ENCODE measurements around the gene DMAP1. TPM values are rescaled to one million over a fixed set of nuclear protein-coding genes. Genes with fewer than 3 reads are reported as not detected.
"Not testable (repeated sequence)": the region's sequence is repeated elsewhere in the genome, so short reads cannot be mapped to it uniquely, and the experiment has no call there.

Gene DMAP1
- total and polyA plus RNA-seq, 8 donors = 29.7 to 141 (median 66.6) TPM

DNA sequence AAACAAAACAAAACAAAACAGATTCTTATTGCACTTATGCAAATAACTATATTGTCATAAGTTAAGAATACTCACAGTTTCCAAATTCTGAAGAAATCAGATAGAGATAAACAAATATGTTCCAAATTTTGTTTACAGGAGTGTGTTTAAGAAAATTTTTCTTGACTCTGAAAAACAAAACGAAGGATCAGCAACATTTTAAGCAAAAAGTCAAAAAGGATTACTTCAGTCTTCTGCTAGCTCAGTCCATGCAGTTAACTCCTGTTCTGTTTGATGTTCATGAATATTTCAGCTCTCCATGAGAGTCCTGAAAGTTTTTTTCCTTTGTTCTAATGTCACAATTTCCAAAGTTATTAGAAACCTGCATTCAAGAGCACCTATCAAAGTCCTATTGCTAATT is 38.6 kb upstream of the DMAP1 start:
- DNase-seq = no peak
- Histone ChIP-seq H3K4me3 (no peak overlapping the region), H3K9me3 (peaks cover 0 to 10% (median 2%) of the 10 kb centered on the region in 4 donors), H3K27ac (no peak overlapping the region), H3K4me1 (no peaks in the 10 kb centered on the region), H3K27me3 (peaks cover 0 to 11% (median 0%) of the 10 kb centered on the region in 3 donors), H3K36me3 (no peaks in the 10 kb centered on the region)
- no peak for TF ChIP-seq POLR2A (IDR thresholded peaks at IDR 0.05)
- no peak for TF ChIP-seq EP300 (IDR thresholded peaks at IDR 0.05)
- TF ChIP-seq, protein P1, sequence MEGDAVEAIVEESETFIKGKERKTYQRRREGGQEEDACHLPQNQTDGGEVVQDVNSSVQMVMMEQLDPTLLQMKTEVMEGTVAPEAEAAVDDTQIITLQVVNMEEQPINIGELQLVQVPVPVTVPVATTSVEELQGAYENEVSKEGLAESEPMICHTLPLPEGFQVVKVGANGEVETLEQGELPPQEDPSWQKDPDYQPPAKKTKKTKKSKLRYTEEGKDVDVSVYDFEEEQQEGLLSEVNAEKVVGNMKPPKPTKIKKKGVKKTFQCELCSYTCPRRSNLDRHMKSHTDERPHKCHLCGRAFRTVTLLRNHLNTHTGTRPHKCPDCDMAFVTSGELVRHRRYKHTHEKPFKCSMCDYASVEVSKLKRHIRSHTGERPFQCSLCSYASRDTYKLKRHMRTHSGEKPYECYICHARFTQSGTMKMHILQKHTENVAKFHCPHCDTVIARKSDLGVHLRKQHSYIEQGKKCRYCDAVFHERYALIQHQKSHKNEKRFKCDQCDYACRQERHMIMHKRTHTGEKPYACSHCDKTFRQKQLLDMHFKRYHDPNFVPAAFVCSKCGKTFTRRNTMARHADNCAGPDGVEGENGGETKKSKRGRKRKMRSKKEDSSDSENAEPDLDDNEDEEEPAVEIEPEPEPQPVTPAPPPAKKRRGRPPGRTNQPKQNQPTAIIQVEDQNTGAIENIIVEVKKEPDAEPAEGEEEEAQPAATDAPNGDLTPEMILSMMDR (IDR thresholded peaks at IDR 0.05) = no peak
- no peak for TF ChIP-seq POLR2AphosphoS5 (IDR thresholded peaks at IDR 0.05)
- intact Hi-C loops (cut with DNase I; ENCODE audit: low total_unique reads) = no loop called here
- 56 to 75% (median 68%) methylated on average over 1 of the region's 1 CpG for WGBS, 5 donors

- no peak for TF ChIP-seq POLR2A (IDR thresholded peaks at IDR 0.05)
- intact Hi-C loops (cut with DNase I; ENCODE audit: low total_unique reads) = no loop called here
- Histone ChIP-seq H3K4me1 (no peaks in the 10 kb centered on the region), H3K4me3 (no peak overlapping the region), H3K27me3 (no peaks in the 10 kb centered on the region), H3K36me3 (no peaks in the 10 kb centered on the region), H3K9me3 (no peaks in the 10 kb centered on the region), H3K27ac (no peak overlapping the region)
- DNase-seq = no peak
- 85 to 96% (median 91%) methylated on average over 8 of the region's 8 CpGs for WGBS, 5 donors
Measured at GRCh38 chr1:44200336-44200735, 12.9 kb upstream of the DMAP1 start.

- 88 to 96% (median 90%) methylated on average over 5 of the region's 5 CpGs for WGBS, 5 donors
- intact Hi-C loops (cut with DNase I; ENCODE audit: low total_unique reads) = not testable (repeated sequence)
Measured at GRCh38 chr1:44206545-44206944, 6.7 kb upstream of the DMAP1 start.

GRCh38 chr1:44208226-44208625 is 5.0 kb upstream of the DMAP1 start:
- Histone ChIP-seq H3K27ac (no peak overlapping the region), H3K4me1 (peaks cover 0 to 9% (median 8%) of the 10 kb centered on the region in 4 donors), H3K27me3 (no peaks in the 10 kb centered on the region), H3K36me3 (no peaks in the 10 kb centered on the region), H3K4me3 (no peak overlapping the region), H3K9me3 (no peaks in the 10 kb centered on the region)
- no peak for DNase-seq
- intact Hi-C loops (cut with DNase I; ENCODE audit: low total_unique reads) = no loop called here
- TF ChIP-seq, protein P1 (IDR thresholded peaks at IDR 0.05) = no peak
- TF ChIP-seq POLR2AphosphoS5 (IDR thresholded peaks at IDR 0.05) = no peak
- TF ChIP-seq POLR2A (IDR thresholded peaks at IDR 0.05) = no peak
- no peak for TF ChIP-seq EP300 (IDR thresholded peaks at IDR 0.05)

More at GRCh38 chr1:44206545-44206944, 6.7 kb upstream of the DMAP1 start:
- not testable (repeated sequence) for H3K9me3 ChIP-seq, H3K4me1 ChIP-seq, H3K4me3 ChIP-seq, DNase-seq, H3K27me3 ChIP-seq, H3K36me3 ChIP-seq, H3K27ac ChIP-seq

GRCh38 chr1:44210595-44210994 is 2.7 kb upstream of the DMAP1 start:
- 97 to 100% (median 100%) methylated on average over 1 of the region's 1 CpG for WGBS, 5 donors
- H3K4me1 ChIP-seq = peaks cover 9 to 26% (median 21%) of the 10 kb centered on the region in 4 donors
- TF ChIP-seq, protein P1 (IDR thresholded peaks at IDR 0.05) = no peak
- H3K36me3 ChIP-seq = peaks cover 0 to 12% (median 11%) of the 10 kb centered on the region in 4 donors
- intact Hi-C loops (cut with DNase I; ENCODE audit: low total_unique reads) = no loop called here
- H3K9me3 ChIP-seq = no peaks in the 10 kb centered on the region
- H3K4me3 ChIP-seq = no peak overlapping the region
- no peak for DNase-seq
- H3K27me3 ChIP-seq = no peaks in the 10 kb centered on the region
- H3K27ac ChIP-seq = no peak overlapping the region
